Activated CD8-positive, alpha-beta memory T cell treated with anti-CD3 and anti-CD28 coated beads, Interleukin-2, amount 50 U/mL, for 4 hours (primary cell): ENCODE data around the gene S100A2.

Source experiments
- DNase-seq: peaks from one replicate; pipeline ENCODE4 v3.0.0-alpha.2; 2020

S100A2 gene

GRCh38 chr1:153565529-153566374, at the start of gene S100A2:
S100A2 (minus strand) TSS chr1:153565844; CDS start chr1:153563877, 1,967 bp downstream.
- DNase-seq = peak; percentile 50

- no peak for DNase-seq
Observed at GRCh38 chr1:153615406-153615805, 49.8 kb upstream of the S100A2 start.

GRCh38 chr1:153614906-153615305, 49.3 kb upstream of the S100A2 start:
- no peak for DNase-seq

GRCh38 chr1:153614189-153614900, 48.7 kb upstream of the S100A2 start:
- DNase-seq = no peak

- DNase-seq = no peak
Observed at GRCh38 chr1:153613406-153613805, 47.8 kb upstream of the S100A2 start.

- no peak for DNase-seq
Observed at GRCh38 chr1:153612755-153613331, 47.2 kb upstream of the S100A2 start, which contains the start of gene S100A16. S100A16 (minus strand) TSS chr1:153613137; CDS start chr1:153608151, 4,986 bp downstream.

- DNase-seq = no peak
Observed at GRCh38 chr1:153612111-153612754, 46.6 kb upstream of the S100A2 start.

GRCh38 chr1:153611356-153611755, 45.7 kb upstream of the S100A2 start:
- DNase-seq = no peak

GRCh38 chr1:153610811-153611301, 45.2 kb upstream of the S100A2 start:
- DNase-seq = no peak

GRCh38 chr1:153610334-153610733, 44.7 kb upstream of the S100A2 start:
- DNase-seq = no peak

- no peak for DNase-seq
Observed at GRCh38 chr1:153609585-153609907, 43.9 kb upstream of the S100A2 start.

- DNase-seq = no peak
Observed at GRCh38 chr1:153608742-153609584, 43.3 kb upstream of the S100A2 start.

GRCh38 chr1:153608089-153608682, 42.5 kb upstream of the S100A2 start:
- DNase-seq = no peak

GRCh38 chr1:153607381-153607780, 41.7 kb upstream of the S100A2 start:
- DNase-seq = no peak

- no peak for DNase-seq
Observed at GRCh38 chr1:153606194-153606593, 40.5 kb upstream of the S100A2 start.

GRCh38 chr1:153602749-153603148, 37.1 kb upstream of the S100A2 start:
- no peak for DNase-seq

- no peak for DNase-seq
Observed at GRCh38 chr1:153599847-153600246, 34.2 kb upstream of the S100A2 start.

GRCh38 chr1:153598309-153599172, 32.9 kb upstream of the S100A2 start:
- no peak for DNase-seq

GRCh38 chr1:153597206-153597605, 31.6 kb upstream of the S100A2 start:
- DNase-seq = no peak

GRCh38 chr1:153592748-153593147, 27.1 kb upstream of the S100A2 start:
- no peak for DNase-seq

GRCh38 chr1:153588482-153588881, 22.8 kb upstream of the S100A2 start:
- DNase-seq = no peak
